B cell (primary cell): ENCODE results near the gene TP53TG5.

Experiments
- EZH2 ChIP-seq: IDR thresholded peaks from 2 replicates; pipeline ENCODE4 v1.6.1; 2012; ENCODE audit warnings: borderline replicate concordance, low read depth, mild to moderate bottlenecking, moderate library complexity, low read length; ENCODE audit not compliant: insufficient read depth, poor library complexity, severe bottlenecking
- TF ChIP-seq, protein P1 (sequence below): fragments of 200-600 bp; IDR thresholded peaks from one replicate; pipeline ENCODE4 v1.8.0; 2022; ENCODE audit warnings: antibody characterized with exemption, mild to moderate bottlenecking

DNA sequence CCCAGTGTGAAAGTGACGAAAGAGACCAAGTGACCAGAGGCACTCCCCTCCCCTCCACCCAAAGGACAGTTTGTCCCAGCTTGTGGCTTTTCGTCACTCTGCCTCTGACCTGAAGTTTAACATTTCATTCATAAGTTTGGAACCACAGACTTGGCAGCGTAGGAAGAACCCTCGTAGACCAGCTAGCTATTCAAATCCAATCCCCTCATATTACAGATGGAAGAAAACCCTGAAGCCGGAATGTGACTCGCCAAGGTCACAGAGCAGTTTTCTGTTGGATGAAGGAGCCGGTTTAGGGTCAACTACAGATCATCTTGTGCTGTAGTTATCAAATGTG is 19.1 kb downstream of the TP53TG5 start:
- TF ChIP-seq, protein P1, sequence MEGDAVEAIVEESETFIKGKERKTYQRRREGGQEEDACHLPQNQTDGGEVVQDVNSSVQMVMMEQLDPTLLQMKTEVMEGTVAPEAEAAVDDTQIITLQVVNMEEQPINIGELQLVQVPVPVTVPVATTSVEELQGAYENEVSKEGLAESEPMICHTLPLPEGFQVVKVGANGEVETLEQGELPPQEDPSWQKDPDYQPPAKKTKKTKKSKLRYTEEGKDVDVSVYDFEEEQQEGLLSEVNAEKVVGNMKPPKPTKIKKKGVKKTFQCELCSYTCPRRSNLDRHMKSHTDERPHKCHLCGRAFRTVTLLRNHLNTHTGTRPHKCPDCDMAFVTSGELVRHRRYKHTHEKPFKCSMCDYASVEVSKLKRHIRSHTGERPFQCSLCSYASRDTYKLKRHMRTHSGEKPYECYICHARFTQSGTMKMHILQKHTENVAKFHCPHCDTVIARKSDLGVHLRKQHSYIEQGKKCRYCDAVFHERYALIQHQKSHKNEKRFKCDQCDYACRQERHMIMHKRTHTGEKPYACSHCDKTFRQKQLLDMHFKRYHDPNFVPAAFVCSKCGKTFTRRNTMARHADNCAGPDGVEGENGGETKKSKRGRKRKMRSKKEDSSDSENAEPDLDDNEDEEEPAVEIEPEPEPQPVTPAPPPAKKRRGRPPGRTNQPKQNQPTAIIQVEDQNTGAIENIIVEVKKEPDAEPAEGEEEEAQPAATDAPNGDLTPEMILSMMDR, result no peak
- TF ChIP-seq EZH2, result no peak
